Activated effector memory CD4-positive, alpha-beta T cell treated with anti-CD3 and anti-CD28 coated beads, Interleukin-2, amount 50 U/mL, for 16 hours (primary cell): ENCODE measurements around the gene RFTN1.
"Not testable (repeated sequence)": the region's sequence is repeated elsewhere in the genome, so short reads cannot be mapped to it uniquely, and the experiment has no call there.

Experiments
- DNase-seq: peaks from one replicate; pipeline ENCODE4 v3.0.0-alpha.2; 2020

RFTN1 gene

DNA sequence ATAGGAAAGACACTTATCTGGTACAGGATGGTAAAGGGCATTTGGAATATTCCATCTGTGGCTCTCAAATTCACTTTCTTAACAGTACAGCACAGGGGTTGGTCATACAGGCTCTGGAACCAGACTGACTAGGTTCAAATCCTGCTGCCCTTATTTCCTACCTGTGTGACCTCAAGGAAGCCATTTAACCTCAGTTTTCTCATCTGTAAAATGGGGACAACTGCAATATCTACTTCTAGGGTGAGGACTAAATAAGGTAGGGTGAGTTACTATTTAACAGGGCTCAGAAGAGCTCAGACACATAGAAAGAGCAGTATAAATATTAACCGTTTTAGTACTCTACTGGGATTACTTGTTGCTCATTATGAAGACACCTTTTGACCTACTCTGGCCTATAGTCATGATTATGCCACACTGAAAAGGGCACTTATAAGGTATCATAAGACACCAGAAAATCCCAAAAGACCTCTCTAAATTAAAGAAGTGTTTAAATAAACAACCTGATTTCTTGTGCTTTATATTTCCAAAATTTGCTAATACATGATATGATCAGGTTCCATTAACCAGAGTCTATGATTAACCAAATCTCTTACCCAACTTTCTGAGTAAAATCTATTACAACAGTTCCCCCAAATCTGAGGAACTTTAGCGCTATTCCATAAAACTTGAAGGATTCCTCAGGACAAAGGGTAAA is 6.5 kb downstream of the RFTN1 start:
- no peak for DNase-seq

- no peak for DNase-seq
These were observed 7.0 kb downstream of the RFTN1 start for GRCh38 chr3:16506451-16506850.

- DNase-seq: no peak
These were observed 8.8 kb downstream of the RFTN1 start for GRCh38 chr3:16504692-16505091.

- no peak for DNase-seq
These were observed 9.3 kb downstream of the RFTN1 start for GRCh38 chr3:16504242-16504641.

GRCh38 chr3:16503191-16503776 is 10.2 kb downstream of the RFTN1 start:
- DNase-seq: no peak

GRCh38 chr3:16502347-16502908 is 11.1 kb downstream of the RFTN1 start:
- no peak for DNase-seq

DNA sequence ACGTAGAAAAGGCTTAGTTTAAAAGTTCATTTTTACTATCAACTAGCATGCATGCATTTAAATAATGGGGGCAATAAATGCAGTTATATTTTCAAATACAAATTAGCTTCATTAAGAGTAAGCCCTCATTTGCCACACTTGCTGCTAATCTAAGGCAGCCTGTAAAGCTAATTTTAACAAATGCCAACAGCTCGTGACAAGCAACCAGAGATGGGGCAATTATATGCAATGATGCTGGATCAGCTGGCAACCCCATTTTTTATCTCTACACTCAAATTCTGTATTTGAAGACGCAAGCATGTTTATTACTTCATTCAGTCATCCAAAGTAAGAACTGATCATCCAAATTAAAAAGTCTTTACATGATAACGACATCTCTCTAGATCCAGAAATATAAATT is 12.1 kb downstream of the RFTN1 start:
- DNase-seq: no peak

GRCh38 chr3:16500911-16501310 is 12.6 kb downstream of the RFTN1 start:
- no peak for DNase-seq

DNA sequence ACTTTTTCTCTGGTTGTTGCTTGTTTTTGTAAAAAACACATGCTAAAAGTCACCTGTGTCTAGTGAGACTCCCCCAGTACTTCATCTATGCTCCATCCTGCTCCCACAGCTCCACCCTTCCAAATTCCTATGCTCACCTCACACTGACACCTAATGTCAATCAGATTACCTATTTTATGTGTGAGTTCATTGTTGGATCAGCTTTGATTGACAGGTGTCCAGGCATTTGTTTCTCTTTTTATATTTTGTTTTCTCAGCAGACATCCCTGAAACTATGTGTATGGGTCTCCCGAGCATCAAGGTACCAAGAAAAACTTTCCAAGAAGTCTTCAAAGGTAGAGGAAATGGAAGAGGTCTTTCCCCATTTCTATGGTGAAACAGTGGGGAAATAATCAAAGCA is 13.4 kb downstream of the RFTN1 start:
- DNase-seq: no peak

- DNase-seq: no peak
These were observed 14.1 kb downstream of the RFTN1 start for GRCh38 chr3:16499351-16499750.

DNA sequence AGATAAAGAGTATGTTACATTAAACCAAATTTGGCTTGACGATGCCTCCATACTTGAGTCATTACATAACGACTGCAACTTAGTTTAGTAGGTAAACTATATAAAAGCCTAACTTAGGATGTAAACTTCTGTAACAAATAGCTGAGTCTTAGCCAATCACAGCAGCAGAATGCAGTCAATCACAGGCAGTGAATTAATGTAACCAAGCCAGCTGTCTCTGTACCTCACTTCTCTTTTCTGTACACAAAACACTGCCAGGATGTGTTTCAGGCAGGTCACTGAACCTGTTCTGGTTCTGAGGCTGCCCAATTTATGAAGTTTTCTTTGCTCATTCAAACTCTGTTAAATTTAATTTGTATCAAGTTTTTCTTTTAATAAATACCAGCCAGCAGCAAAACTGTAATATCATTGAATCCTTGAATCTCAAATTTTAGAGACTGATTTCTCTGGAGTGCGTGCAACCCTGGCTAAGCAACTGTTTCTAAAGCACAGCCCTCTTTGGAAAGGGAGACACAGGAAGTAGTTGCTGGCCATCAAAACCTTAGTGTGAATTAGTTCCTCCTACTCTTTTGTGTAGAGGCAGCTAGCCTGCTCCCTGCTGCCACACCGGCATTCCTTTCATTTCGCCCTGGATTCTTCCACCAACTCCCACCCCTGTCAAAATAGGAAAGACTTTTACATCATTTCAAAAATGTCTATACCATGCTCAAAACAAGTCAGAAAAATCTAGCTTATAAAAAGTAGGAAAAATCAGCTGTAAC is 15.2 kb downstream of the RFTN1 start:
- no peak for DNase-seq

- no peak for DNase-seq
These were observed 16.9 kb downstream of the RFTN1 start for GRCh38 chr3:16496408-16497222.

DNA sequence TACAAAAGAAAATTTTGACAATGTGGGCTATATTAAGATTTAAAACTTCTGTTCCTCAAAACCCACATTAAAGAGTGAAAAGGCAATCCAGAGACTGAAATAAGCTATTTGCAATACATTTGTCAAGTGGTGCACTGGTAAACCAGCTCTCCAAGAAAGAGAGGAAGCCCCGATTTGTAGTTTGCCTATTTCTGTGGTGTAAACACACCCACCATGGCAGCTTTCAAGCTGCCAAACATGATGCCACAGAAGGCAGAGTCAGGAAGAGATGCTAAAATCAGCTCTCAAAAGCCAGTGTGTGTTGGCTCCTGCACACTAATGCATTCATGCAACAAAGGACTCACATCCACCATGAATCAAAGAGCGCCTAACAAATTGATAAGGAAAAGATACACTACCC is 17.5 kb downstream of the RFTN1 start:
- DNase-seq: no peak

DNA sequence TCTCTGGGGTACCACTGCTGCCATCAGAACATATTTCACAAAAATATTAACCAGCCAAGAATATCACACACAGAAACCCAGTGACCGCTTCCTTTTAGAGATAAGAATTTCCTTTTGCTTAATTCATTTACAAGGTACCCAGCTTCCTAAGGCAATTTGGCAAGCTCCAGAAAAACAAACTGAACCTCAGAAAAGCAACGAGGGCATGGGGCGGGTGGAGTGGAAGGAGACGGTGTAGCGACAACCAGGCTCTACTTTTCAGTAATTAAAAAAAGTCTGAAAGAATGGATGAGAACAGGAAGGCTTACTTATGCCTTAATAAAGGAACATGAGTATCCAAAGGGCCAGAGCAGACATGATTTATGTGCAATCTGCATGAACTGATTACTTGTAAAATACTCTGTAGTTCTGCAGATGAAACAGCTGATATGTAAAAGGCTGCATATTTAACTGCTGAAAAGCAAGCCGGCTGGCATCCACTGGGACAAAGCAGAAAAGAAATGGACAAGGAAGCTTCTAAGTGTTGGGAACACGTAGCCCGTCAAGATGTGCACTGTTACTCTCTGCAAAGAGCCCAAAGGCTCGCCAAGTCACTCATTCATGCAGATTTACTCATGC is 18.6 kb downstream of the RFTN1 start:
- DNase-seq: no peak

GRCh38 chr3:16494094-16494493 is 19.4 kb downstream of the RFTN1 start:
- DNase-seq: no peak

DNA sequence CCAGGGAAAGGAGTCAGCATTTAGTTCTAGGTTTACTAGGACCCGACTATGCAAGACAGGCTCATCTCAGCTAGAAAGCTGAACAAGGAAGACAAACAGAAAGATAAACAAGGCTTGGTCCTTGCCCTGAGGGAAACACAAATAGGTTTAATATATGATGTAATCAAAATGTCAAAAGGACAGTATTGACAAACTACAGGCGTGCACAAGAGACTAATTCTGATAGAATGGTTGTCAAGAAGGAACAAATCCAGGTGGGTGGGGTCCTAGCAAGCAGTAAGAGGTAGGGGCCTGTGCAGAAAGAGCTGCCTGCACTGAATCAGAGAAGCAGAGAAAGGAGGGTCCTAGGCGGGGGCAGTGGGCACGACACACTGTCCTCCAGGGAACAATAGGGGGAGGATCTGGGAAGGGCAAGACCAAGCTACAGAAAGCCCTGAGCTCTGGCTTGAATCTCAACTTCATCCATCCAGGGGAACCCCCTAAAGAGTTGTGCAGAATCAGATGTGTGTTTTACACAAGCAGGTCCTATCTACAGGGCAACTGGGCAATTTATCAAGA is 23.4 kb downstream of the RFTN1 start:
- no peak for DNase-seq

DNA sequence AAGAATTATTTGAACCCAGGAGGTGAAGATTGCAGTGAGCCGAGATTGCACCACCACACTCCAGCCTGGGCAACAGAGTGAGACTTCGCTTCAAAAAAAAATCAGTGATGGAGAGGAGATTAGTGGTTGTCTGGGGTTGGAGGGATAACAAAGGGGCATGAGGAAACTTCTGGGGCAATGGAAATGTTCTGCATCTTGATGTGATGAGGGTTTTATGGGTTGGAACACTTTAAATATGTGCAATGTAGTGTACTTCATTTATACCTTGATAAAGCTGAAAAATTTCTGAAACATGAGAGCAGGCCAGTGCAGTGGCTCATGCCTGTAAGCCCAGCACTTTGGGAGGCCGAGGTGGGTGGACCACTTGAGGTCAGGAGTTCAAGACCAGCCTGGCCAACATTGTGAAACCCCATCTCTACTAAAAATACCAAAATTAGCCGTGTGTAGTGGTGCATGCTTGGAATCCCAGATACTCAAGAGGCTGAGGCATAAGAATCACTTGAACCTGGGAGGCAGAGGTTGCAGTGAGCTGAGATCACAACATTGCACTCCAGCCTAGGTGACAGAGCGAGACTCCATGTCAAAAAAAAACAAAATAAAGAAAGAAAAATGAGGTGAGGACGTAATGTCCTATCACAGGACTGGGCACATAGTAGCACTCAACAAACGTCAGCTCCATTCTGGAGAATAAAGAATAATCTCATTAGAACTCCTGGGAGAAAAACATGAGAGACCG is 24.0 kb downstream of the RFTN1 start:
- not testable (repeated sequence) for DNase-seq

DNA sequence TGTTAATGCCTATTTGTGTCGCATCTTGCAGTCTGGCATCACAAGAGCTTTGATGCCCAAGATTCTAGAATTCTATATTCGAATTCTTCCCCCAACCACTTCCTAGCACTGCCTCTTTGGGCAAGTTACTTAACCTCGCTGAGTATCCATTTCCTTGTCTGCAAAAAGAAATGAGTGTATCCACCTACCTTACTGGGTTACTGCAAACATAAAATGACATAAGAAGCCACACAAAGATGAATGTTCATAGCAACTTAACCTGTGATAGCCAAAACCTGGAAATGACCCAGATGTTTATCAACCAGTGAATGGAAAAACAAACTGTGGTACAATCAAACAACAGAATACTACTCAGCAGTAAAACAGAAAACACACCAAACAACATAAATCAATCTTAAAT is 24.9 kb downstream of the RFTN1 start:
- DNase-seq: no peak

GRCh38 chr3:16487511-16488175 is 25.9 kb downstream of the RFTN1 start:
- DNase-seq: no peak

DNA sequence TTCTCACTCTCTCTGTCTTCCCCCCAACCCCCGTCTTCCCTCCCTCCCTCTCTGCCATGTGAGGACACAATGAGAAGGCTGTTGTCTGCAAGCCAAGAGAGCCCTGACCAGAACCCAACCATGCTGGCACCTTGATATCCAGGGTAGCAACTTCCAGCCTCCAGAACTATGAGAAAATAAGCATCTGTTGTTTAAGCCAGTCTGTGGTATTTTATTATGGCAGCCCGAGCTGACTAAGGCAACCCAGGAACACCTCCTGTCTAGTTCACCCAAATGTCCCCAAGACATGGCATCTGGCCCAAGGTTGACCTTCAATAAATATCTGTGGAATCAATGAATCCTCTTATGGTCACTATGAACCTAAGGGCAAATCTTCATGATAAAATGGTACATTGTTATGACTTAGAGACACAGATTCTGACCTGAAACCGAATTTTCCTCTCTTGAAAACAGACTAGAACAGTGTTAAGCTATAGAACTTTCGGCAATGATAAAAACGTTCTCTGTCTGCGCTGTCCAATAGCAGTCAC is 26.5 kb downstream of the RFTN1 start:
- no peak for DNase-seq

DNA sequence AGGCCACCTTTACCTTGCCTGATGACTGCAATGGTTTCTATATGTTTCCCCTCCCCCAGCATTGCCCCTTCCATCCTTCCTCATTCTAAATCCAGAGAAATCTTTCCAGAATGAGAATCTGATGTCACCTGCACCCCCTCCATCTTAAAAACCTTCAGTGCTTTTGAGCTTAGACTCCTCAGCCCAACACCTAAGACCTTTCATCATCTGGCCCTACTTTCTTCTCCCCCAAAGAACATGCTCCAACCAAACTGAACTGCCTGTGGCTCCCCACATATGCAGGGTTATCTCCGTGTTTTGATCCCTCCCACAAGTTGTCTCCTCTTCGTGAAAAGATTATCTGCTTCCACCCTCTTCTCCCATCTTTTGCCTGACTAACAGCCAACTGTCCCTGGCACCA is 27.3 kb downstream of the RFTN1 start:
- no peak for DNase-seq
